Stomach smooth muscle (tissue), 2 donors: Measurements from ENCODE around the gene UBE4A.

Source experiments
- H3K27ac ChIP-seq: one replicate; pipeline ENCODE4 v1.7.0; 2013; ENCODE audit warnings: mild to moderate bottlenecking, low read length, inconsistent platforms
- H3K27me3 ChIP-seq, 2 donors: one replicate each; pipeline ENCODE4 v1.7.0; 2013; ENCODE audit warnings: low read length in 2 of 2; ENCODE audit not compliant: insufficient read depth in 2 of 2, control insufficient read depth in 1 of 2
- H3K36me3 ChIP-seq, 2 donors: one replicate each; pipeline ENCODE4 v1.7.0; 2013; ENCODE audit warnings: low read length in 2 of 2; ENCODE audit not compliant: control insufficient read depth in 2 of 2, insufficient read depth in 2 of 2
- H3K4me1 ChIP-seq: one replicate; pipeline ENCODE4 v1.7.0; 2013; ENCODE audit warnings: low read length; ENCODE audit not compliant: control insufficient read depth, insufficient read depth
- H3K4me3 ChIP-seq, 2 donors: one replicate each; pipeline ENCODE4 v1.7.0; 2013; ENCODE audit warnings: low read length in 2 of 2
- H3K9ac ChIP-seq, 2 donors: one replicate each; pipeline ENCODE4 v1.7.0; 2013; ENCODE audit warnings: low read length in 2 of 2, mild to moderate bottlenecking in 1 of 2
- H3K9me3 ChIP-seq, 2 donors: one replicate each; pipeline ENCODE4 v1.7.0; 2013; ENCODE audit warnings: low read length in 2 of 2; ENCODE audit not compliant: control insufficient read depth in 2 of 2
- donor health status: healthy.
- donor health status: Pancreatic carcinoma.

The UBE4A gene

GRCh38 chr11:118417801-118418200, 58.4 kb downstream of the UBE4A start:
- Histone ChIP-seq H3K9ac (no peak overlapping the region), H3K9me3 (no peaks in the 10 kb centered on the region), H3K27ac (no peak overlapping the region), H3K4me3 (no peak overlapping the region), H3K4me1 (no peaks in the 10 kb centered on the region), H3K36me3 (peaks cover 0 to 8% of the 10 kb centered on the region in 2 donors), H3K27me3 (no peaks in the 10 kb centered on the region)

DNA sequence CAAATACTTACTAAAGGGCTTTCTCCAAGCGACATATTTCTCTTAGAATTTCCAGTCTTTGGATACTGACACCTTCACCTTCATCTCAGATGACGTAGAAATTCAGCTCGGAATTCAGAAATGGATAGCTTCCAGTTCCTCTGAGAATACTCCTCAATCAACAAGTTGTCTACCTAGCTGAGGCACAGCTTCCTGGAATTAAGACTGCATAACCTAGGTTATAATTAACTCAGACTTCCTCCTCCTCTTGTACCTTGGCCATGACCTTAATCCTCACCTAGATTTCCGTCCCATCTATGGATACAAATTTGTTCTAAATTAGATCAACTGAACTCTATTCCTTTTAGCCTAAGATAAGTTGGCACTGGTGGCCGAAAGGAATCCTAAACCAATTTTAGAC, 59.4 kb downstream of the UBE4A start:
- no peaks in the 10 kb centered on the region for H3K9me3 ChIP-seq
- H3K36me3 ChIP-seq: peaks cover 0 to 3% of the 10 kb centered on the region in 2 donors
- H3K27ac ChIP-seq: no peak overlapping the region
- H3K27me3 ChIP-seq: no peaks in the 10 kb centered on the region
- H3K4me1 ChIP-seq: no peaks in the 10 kb centered on the region
- H3K4me3 ChIP-seq: no peak overlapping the region
- no peak overlapping the region for H3K9ac ChIP-seq

DNA sequence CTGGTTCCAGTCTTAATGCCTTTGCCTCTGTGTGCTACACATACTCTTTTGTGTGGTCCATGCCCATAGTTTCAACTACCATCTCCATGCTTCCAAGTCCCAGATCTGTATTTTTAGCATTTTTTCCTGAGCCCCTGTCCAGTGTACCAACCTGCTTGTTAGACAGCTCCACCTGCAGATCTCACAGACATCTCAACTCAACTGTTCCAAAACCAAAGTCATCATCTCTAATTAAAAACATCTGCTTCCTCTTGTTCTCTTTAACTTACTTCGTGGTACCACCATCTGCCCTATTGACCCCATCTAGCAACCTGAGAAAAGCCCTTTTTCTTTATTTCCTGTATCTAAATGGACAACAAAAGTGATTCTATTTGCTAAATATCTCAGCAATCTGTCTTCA, 68.3 kb downstream of the UBE4A start:
- Histone ChIP-seq H3K9ac (no peak overlapping the region), H3K27me3 (no peaks in the 10 kb centered on the region), H3K4me1 (no peaks in the 10 kb centered on the region), H3K36me3 (no peaks in the 10 kb centered on the region), H3K27ac (no peak overlapping the region), H3K9me3 (no peaks in the 10 kb centered on the region), H3K4me3 (no peak overlapping the region)

DNA sequence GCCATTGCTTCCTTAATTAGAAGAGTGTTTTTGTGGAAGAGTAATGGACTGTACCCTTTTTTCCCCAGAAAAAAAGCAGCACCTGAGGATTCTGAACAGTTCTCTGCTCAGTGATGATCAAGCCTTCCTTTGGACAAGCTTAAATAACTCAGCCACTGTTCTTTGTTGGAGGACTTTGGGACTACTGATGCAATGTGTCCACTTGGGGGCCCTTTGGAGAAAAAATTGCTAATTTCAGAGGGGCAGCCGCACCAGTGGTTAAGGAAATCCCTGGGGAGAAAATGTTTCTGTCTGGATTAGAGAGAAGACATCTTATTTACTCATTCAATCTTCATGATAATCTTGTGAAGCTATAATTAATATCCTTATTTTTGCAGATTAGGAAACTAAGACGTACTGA, 71.6 kb downstream of the UBE4A start:
- Histone ChIP-seq H3K9ac (no peak overlapping the region), H3K4me3 (no peak overlapping the region), H3K9me3 (no peaks in the 10 kb centered on the region), H3K27me3 (no peaks in the 10 kb centered on the region), H3K36me3 (no peaks in the 10 kb centered on the region), H3K4me1 (peaks cover 14% of the 10 kb centered on the region), H3K27ac (no peak overlapping the region)

DNA sequence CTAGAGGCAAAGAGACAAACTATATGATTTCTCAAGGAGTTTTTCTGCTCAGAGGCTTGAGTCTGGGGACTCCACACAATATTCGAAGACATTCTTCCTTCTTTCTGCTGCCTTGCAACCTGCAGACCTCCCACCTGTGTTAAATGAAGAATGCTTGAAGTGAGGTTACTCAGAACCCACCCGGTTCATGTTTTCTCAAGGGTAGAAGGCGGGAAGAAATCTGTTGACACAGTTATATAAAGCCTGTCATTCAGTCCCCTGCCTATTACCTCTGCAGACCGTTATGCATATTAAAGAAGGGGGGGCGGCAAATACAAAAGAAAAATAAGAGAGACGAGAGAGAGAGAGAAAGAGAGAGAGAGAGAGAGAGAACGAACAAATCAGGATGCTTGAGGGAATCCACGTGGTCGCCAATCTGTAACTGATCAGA, 74.7 kb downstream of the UBE4A start:
- Histone ChIP-seq H3K9ac (peak overlapping the region; percentile 8 to 51), H3K4me1 (peaks cover 27% of the 10 kb centered on the region), H3K4me3 (peak overlapping the region; percentile 83 to 88), H3K36me3 (no peaks in the 10 kb centered on the region), H3K9me3 (no peaks in the 10 kb centered on the region), H3K27ac (no peak overlapping the region), H3K27me3 (no peaks in the 10 kb centered on the region)

DNA sequence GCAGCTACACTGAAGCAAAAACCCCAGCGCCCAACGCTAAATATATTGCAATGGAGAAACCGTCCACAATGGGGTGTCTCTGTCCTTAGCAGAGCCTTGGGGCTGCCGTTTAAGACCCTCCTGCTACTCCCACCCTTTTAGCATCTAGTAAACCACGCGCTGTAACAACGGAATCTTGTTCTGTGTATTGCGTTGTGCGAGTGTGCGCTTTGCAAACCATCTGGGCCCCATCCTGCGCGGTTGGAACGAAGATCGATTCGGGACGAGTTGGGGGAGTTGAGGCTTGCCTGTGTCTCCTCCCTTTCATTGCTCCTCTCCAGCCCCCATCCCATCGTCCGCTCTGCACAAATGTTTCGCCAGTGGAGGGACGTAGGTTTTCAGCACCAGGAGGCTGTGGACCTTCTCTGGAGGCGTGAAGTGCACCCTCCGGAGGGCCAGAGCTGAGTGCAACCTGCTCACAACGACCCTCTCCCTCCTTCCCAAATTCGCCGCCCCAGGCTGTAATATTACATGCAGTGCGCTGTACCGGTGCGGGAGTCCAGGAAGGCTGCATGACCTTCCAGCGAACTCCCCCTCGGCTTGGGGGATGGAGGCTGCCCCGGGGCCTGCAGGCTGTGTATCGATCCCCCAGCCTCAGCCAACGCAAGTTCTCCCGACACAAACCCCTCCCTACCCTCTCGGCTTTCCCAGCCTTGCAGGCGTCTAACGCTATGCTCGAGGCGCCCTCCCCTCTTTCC, 75.3 kb downstream of the UBE4A start:
- Histone ChIP-seq H3K27ac (peak overlapping the region; percentile 58), H3K9me3 (no peaks in the 10 kb centered on the region), H3K4me3 (peak overlapping the region; percentile 83 to 88)

DNA sequence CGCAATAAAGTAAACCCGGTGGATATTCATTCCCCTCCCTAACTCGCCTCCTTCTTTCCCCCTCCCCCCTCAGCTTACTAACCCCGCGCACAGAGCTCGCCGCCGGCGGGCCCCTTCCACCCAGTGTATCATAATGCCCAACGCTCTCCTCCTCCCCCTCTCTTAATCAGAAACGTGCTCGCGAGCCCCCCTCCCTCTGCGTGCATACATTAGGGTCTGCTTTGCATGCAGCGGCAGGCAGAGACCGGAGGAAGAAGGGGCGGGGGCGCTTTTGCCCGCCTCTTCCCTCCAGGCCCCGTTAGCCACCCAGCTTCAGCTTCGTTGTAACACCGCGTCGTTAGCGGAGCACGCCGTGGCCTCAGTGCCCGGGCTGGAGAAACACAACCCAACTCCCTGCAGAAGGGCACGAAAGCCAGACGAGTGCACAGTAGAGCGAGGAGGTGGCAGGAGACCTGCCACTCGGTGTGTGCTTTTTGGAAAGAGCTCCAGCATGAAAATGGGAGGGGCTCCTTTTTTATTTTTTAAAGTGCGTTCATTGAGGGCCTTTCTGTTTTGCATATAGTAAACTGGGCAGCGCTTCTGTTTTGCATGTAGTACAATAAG, 76.0 kb downstream of the UBE4A start:
- Histone ChIP-seq H3K4me1 (peaks cover 27% of the 10 kb centered on the region), H3K27me3 (no peaks in the 10 kb centered on the region), H3K4me3 (peak overlapping the region; percentile 83 to 88), H3K27ac (peak overlapping the region; percentile 58), H3K9me3 (no peaks in the 10 kb centered on the region), H3K9ac (peak overlapping the region; percentile 8 to 47), H3K36me3 (no peaks in the 10 kb centered on the region)

More for the DNA sequence above, 75.3 kb downstream of the UBE4A start:
- Histone ChIP-seq H3K4me1 (peaks cover 27% of the 10 kb centered on the region), H3K27me3 (no peaks in the 10 kb centered on the region), H3K9ac (peak overlapping the region; percentile 8 to 51), H3K36me3 (no peaks in the 10 kb centered on the region)

DNA sequence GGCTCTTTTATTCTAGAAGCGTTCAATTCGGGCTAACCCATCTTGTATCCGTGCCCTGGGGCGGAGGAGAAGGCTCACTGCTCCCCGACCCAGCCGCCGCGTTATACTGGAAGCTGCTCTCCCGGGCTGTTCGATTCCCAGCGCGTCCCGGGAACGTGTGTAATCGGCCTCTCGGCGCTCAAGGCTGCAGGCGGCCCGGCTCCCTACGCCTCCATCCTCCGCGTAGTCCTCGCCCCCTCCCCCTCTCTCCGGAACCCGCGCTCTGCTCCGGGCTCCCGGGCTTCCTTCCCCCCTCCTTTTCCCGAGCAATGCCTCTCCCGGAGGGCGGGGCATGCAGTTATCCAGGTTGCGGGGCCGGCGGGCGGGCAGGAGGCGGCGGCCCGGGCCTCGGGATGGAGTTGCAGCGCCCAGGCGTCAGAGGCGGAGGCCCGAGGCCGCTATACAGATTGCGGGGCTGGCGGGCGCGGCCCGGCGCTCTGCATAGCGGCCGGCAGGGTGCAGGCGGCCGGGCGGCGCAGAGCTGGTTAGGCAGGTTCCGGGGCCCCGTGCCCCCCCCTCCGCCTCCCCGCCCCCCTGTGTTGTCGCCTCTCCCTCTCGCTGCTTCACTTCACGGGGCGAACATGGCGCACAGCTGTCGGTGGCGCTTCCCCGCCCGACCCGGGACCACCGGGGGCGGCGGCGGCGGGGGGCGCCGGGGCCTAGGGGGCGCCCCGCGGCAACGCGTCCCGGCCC, 76.7 kb downstream of the UBE4A start, which contains the start of gene KMT2A:
TSS of gene KMT2A (plus strand) at position 600 of the 732 bp plus-strand sequence. CDS start at position 621, 21 bp downstream.
- Histone ChIP-seq H3K4me1 (peaks cover 27% of the 10 kb centered on the region), H3K27me3 (no peaks in the 10 kb centered on the region), H3K27ac (peak within 1 kb of the TSS; percentile 81), H3K9me3 (no peaks in the 10 kb centered on the region), H3K36me3 (no peaks in the 10 kb centered on the region), H3K4me3 (peak within 1 kb of the TSS; percentile 83 to 88), H3K9ac (peak within 1 kb of the TSS; percentile 78 to 87)

- H3K4me3 ChIP-seq: peak overlapping the region; percentile 79 to 81
- H3K4me1 ChIP-seq: peaks cover 29% of the 10 kb centered on the region
- H3K27ac ChIP-seq: peak overlapping the region; percentile 81
- peak overlapping the region; percentile 78 to 87 for H3K9ac ChIP-seq
- no peaks in the 10 kb centered on the region for H3K27me3 ChIP-seq
- no peaks in the 10 kb centered on the region for H3K9me3 ChIP-seq
- H3K36me3 ChIP-seq: no peaks in the 10 kb centered on the region
Observed at GRCh38 chr11:118436639-118437207, 77.3 kb downstream of the UBE4A start.

- Histone ChIP-seq H3K27ac (peak overlapping the region; percentile 81), H3K4me3 (peak overlapping the region; percentile 79 to 81), H3K9ac (peak overlapping the region; percentile 78 to 87), H3K36me3 (no peaks in the 10 kb centered on the region), H3K9me3 (no peaks in the 10 kb centered on the region), H3K4me1 (peaks cover 30% of the 10 kb centered on the region), H3K27me3 (no peaks in the 10 kb centered on the region)
Observed at GRCh38 chr11:118437208-118438125, 78.1 kb downstream of the UBE4A start.
